Glomerular endothelial cell (primary cell): ENCODE measurements around the gene DECR2. TPM values are rescaled to one million over a fixed set of nuclear protein-coding genes. Genes with fewer than 3 reads are reported as not detected.
A peak's percentile ranks its signal among the peaks of the same experiment; 100 is the strongest.

ENCODE experiments used
- DNase-seq: peaks from one replicate; pipeline ENCODE4 v3.0.0-alpha.2; 2011; ENCODE audit warnings: low read depth, low spot score; ENCODE audit errors: extremely low read depth
- total RNA-seq: library from RNA; depleted of rRNA; stranded (reverse); fragments of >200 nt; gene quantifications from 2 replicates; pipeline ENCODE4 v1.2.3, GENCODE V29; 2015

DECR2 gene
- total RNA-seq, 1 donor from 2014 or later: 29.1 TPM

DNA sequence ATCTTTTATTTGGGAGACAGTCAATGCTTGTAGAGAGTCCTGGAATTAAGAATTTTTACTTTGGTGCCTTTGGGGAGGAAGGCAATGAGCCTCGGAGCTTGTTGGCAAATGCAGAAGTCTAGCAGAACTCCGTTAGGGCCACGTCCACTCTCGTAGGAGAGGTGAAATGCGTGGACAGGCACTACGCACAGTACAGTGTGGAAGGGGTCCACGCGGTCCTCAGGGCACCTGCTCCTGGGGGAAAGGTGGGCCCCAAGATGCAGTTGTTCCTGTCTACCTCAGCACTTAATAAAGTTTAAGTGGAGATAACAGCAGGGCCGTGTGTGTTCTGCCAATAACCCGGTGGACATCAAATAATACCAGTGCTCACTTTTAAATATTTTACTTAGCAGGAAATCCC, 25.6 kb downstream of the DECR2 start:
- no peak for DNase-seq

DNA sequence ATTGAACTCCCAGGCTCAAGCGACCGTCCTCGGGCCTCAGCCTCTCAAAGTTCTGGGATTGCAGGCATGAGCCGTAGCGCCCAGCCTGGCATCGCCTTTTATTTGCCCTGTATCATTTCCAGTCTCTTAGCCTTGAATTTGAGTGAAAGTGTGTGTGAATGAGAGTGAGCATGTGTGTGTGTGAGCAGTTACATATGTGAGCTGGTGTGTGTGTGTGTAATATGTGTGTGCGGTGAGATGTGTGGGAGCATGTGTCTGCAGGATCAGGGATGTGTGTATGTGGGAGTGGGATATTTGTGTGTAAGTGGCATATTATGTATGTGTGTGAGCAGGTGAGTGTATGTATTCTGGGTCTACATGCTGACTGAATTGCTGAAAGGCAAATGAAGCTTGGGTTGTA, 29.2 kb downstream of the DECR2 start:
- no peak for DNase-seq

DNA sequence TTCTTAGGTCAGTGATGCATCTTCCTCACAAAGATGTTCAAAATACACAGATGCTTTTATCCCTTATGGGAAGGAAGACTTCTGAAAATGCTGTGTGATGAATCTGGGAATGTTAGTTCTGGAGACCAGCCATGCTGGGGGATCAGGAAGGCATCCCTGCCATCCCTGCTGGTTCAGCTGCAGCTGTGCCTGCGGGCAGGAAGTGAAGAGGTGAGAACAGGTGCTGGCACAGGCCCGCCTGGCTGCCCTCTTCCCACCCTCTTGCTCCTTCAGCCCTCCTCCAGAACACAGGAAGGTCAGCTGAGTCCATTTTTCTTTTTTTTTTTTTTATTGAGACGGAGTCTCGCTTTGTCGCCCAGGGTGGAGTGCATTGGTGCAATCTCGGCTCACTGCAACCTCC, 38.9 kb downstream of the DECR2 start:
- DNase-seq: no peak

DNA sequence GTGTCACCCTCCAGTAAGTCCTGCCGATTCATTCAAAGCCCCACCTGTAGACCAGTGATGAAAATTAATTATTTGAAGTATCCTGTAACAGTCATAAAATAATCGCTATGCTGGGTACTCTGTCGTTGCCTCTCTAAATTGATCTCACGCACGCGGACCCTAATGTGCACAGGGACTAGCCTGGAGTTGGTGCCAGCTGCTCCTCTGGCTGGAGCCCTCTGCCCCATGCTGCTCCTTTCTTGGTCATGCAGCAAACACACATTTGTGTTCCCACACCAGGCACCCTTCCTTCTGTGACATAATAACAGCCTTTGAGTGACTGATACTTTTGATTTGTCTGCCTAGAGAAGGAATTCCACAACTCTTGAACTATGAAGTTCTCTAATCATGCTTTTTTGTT, 39.8 kb downstream of the DECR2 start:
- no peak for DNase-seq

DNA sequence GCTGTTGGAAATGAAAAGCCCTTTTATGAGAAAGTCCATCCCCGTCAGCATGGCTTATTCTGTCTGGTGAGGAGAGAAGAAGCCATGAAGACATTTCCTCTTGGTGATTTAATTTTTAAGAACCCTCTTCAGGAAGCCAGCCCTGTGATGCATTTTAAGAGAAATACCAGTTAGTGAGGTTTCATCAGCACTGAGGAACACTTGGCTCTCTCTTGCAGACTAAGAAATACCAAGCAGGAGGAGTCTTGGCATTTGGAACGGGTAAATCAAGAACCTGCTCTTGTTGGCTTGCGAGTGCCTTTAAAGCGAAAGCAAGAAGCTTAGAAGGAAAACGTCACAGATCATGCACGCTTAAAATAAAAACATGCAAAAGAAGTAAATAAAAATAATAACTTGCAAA, 41.3 kb downstream of the DECR2 start:
- DNase-seq: no peak

DNA sequence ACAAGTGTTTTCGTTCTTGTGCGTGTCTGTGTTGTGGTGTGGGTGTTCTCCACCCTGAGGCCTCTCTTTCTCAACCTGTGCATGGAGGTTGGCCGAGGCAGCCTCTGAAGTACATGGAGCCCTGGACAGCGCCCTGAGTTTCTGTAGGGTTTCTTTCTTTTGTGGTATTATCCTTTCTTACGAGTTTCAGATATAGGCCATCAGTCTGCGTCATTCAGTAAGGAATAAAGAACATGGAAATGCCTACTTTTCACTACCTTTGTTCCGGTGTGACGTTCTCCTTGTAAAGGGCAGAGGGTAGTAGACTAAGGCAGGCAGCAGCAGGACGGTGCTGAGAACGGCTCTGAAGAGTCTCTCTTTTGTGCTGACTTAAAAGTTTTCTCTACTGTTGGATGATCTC, 42.3 kb downstream of the DECR2 start:
- DNase-seq: no peak

DNA sequence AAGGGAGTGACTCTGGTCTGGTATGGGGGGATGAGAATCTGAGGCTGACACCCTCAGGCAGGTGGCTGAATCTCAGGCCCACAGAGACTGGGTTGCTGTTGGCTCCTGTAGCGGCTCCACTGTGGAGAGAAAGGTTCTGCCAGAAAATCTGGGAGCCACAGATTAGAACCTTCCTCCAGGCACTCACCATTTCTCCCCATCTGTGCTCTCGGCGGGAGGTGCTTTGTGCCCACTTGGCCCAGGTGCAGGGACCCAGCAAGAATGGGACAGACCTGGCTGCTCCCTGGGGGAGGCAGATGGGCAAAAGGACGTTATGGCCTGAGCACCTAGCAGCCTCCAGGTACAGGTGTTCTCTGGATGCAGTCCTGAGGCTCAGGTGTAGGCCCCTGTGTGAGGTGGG, 43.9 kb downstream of the DECR2 start:
- DNase-seq: no peak

DNA sequence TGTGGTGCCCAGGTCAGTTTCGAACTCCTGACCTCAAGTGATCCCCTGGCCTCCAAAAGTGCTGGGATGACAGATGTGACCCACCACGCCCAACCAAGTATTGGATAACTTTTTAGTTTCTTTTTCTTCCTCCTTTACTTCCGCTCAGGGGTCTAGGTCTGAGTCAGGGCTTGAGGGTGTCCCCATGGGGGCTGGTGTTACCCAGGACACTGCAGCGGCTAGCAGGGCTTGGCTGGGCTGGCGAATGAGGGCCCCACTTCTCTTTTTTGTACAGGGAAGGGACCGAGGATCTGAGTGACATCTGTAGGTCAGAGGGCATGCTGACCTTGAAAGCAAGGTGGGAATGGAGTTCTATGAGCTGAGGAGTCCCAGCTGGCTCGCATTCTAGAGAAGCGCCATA, 48.7 kb downstream of the DECR2 start:
- DNase-seq: no peak

DNA sequence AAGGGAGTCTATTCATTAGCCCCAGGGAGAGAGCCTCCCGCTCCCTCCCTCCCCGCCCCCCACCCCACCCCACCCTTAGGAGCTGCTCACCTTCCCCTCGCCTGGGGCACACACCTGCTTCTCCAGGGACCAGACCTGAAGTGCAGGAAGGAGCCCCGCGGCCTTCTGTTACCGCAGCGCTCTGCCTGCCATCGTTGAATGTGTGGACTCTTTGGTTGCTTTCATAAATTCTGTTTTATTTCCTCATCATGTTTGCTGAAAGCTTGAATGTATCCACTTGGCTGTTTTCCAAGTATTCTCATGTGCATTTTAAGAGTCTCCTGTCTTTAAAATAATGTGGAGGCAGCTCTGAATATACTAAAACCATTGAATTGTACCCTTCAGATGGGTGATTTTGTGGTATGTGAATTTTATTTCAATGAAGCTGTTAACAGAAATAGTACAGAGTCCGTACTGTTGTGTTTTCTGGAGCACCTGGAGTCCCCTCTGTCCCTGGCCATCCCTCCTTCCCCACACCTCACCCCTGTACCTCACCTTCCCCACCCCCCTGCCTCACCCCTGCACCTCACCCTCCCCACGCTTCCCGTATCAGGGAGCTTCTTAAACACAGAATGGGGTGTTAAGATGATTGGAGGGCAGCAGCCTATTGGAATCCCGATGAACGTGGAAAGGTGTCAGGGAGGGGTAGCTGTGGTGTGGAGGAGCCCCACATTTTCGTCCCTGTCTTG, 49.3 kb downstream of the DECR2 start:
- DNase-seq: no peak

DNA sequence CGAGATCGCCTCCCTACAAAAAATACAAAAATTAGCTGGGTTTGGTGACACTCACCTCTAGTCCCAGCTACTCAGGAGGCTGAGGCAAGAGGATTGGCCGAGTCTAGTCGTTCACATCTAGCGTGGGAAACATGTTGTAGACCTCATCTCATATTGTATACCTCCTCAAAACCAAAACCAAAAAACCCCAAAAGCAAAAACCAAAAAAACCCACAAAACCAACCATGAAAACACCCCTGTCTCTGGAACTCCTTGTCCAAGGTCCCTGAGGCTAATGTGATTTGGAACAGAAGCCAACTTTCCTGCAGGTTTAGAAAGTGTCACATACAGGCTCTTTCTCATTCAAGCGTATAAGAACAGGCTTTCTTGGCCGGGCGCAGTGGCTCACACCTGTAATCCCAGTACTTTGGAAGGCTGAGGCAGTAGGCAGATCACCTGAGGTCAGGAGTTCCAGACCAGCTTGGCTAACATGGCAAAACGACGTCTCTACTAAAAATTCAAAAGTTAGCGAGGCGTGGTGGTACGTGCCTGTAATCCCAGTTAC, 52.8 kb downstream of the DECR2 start:
- no peak for DNase-seq

DNA sequence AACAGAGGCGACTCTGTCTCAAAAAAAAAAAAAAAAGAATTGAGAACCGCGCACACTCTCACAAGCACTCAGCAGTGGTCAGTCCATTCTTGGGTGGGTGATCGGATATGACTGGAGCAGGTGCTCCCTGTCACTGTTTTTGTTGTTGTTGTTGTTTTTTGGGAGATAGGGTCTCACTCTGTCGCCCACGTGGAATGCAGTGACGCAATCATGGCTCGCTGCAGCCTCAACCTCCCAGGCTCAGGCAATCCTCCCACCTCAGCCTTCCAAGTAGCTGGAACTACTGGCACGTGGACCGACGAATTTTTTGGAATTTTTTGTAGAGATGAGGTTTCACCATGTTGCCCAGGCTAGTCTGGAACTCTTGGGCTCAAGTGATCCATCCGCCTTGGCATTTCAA, 53.8 kb downstream of the DECR2 start:
- DNase-seq: no peak

DNA sequence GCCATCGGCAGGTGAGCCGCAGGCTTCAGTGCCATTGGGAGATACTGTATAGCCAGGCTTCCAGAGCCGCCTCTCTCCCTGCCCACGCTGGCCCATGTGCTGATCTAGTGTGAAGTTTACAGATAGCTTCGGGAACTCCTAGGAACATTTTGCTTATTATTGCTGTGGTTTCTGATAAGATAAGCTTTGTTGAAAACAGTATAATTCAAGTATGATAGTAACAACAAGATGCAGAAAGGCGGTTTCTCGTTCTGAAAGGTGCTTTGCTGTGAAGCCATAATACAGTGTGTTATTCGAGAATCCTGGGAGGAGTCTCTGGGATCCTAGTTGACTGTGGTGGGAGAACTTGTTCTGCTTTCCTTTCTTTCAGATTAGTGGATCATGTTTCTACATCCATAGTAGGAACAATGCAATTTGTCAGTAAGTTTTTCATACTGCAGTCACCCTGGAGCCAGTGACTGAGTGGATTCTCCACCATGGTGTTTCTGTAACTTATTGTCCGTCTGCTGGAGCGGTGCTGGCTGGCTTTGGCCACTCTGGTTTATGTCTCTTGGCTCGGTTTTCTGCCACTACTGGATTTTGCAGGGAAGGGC, 55.3 kb downstream of the DECR2 start:
- DNase-seq: no peak

DNA sequence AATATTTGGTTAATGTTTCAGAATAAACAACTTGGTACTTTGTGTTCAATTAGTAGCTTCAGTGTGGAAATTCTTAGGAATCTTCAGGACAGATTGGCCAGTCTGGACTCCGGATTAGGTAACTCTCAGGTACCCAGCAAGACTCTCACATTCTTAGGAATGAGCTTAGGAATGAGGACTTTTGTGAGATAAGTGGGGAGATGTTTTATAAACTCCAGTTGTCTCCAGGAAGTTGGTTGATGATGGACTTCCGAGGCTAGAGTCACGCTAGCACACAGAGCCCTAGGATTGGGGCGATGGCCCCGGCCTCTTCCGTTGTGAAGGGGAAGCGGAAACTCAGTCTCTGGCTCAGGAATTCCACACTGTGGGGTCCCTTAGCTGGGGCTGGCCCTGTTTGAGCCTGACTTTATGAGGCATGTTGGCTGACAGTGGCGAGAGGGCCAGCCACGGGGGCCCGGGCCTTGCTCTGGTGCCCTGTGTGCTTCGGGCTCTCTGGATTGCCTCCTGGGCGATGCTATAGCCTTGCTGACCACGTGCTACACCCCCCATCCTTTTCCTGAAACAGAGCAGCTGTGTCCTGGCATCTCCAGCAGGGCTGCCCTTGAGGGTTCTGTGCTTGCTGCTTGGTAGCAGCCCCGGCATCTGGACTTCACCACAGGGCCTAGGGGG, 56.2 kb downstream of the DECR2 start:
- peak; percentile 84 for DNase-seq

DNA sequence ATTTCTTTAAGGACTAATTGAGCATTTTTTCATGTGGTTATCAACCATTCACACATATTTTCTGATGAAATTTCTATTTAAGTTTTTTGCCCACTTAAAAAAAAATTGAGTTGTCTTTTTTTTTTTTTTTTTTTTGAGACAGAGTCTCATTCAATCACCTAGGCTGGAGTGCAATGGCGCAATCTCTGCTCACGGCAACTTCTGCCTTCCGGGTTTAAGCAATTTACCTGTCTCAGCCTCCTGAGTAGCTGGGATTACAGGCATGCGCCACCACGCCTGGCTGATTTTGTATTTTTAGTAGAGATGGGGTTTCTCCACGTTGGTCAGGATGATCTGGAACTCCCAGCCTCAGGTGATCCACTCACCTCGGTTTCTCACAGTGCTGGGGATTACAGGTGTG, 58.1 kb downstream of the DECR2 start:
- DNase-seq: no peak

DNA sequence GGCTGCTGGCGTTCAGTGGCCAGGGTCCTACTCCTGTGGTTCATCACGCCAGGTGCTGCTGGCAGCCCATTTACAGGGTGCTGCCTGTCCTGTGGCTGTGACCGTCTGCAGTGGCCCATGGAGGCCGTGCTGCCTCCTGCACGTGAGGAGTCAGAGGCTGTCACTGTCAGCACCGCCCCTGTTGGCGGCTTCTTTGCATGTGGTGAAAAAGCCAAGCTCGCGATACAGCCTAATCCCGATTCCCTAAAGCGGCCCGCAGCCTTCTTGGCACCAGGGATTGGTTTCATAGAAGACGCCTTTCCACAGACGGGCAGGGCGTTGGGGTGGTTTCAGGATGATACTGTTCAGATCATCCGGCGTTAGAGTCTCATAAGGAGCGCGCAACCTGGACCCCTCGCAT, 59.1 kb downstream of the DECR2 start:
- no peak for DNase-seq

Other genes starting within 250 kb of the DECR2 start
- not detected in 2 replicates for gene HBZ, start 249.2 kb upstream of the DECR2 start, total RNA-seq
- gene HBM, start 235.9 kb upstream of the DECR2 start, total RNA-seq: not detected in 2 replicates
- not detected in 2 replicates for gene HBA2, start 229.0 kb upstream of the DECR2 start, total RNA-seq
- not detected in 2 replicates for gene HBA1, start 225.2 kb upstream of the DECR2 start, total RNA-seq
- 3.7 and 4.9 TPM in 2 replicates for gene HBQ1, start 221.4 kb upstream of the DECR2 start, total RNA-seq
- gene LUC7L, start 172.4 kb upstream of the DECR2 start, total RNA-seq: 45.6 and 85.6 TPM in 2 replicates
- 112 and 124 TPM in 2 replicates for gene FAM234A, start 167.1 kb upstream of the DECR2 start, total RNA-seq
- gene RGS11, start 125.9 kb upstream of the DECR2 start, total RNA-seq: 2.3 and 3.9 TPM in 2 replicates
- 0.64 and 4.0 TPM in 2 replicates for gene ARHGDIG, start 121.3 kb upstream of the DECR2 start, total RNA-seq
- 0.23 TPM in 1 of 2 replicates, not detected in the other for gene PDIA2, start 118.7 kb upstream of the DECR2 start, total RNA-seq
- gene AXIN1, start 49.2 kb upstream of the DECR2 start, total RNA-seq: 24.0 and 28.5 TPM in 2 replicates
- 112 and 144 TPM in 2 replicates for gene MRPL28, start 31.3 kb upstream of the DECR2 start, total RNA-seq
- 162 and 197 TPM in 2 replicates for gene PGAP6, start 19.9 kb upstream of the DECR2 start, total RNA-seq
- 147 and 203 TPM in 2 replicates for gene NME4, start 4.7 kb upstream of the DECR2 start, total RNA-seq
- gene RAB11FIP3, start 23.8 kb downstream of the DECR2 start, total RNA-seq: 41.2 and 53.8 TPM in 2 replicates
- gene CAPN15, start 125.8 kb downstream of the DECR2 start, total RNA-seq: 57.0 and 72.5 TPM in 2 replicates
- gene PRR35, start 158.5 kb downstream of the DECR2 start, total RNA-seq: not detected in 2 replicates
- 2.7 and 3.3 TPM in 2 replicates for gene NHLRC4, start 165.1 kb downstream of the DECR2 start, total RNA-seq
- gene PIGQ, start 168.1 kb downstream of the DECR2 start, total RNA-seq: 34.6 and 69.5 TPM in 2 replicates
- 17.6 and 25.1 TPM in 2 replicates for gene RAB40C, start 188.2 kb downstream of the DECR2 start, total RNA-seq
- gene WFIKKN1, start 229.1 kb downstream of the DECR2 start, total RNA-seq: 0.06 TPM in 1 of 2 replicates, not detected in the other
- 163 and 315 TPM in 2 replicates for gene METTL26, start 234.4 kb downstream of the DECR2 start, total RNA-seq
- 24.1 and 25.7 TPM in 2 replicates for gene MCRIP2, start 239.9 kb downstream of the DECR2 start, total RNA-seq
- 17.4 and 21.2 TPM in 2 replicates for gene WDR90, start 247.5 kb downstream of the DECR2 start, total RNA-seq